ENCODE data around the gene PTGIR.

Gene PTGIR

DNA sequence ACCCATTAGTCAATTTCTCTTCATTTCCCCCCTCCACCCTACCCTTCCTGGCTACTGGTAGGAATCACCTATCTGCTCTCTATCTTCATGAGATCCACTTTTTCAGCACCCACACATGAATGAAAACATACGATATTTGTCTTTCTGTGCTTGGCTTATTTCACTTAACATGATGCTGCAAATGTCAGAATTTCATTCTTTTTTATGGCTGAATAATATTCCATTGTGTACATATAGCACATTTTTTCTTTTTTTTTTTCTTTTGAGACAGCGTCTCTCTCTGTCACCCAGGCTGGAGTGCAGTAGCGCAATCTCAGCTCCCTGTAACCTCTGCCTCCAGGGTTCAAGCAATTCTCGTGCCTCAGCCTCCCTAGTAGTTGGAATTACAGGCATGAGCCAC, 33.6 kb downstream of the PTGIR start:
- DNase-seq (ENCODE audit: insufficient read length) (no peak), FAIRE-seq (no peak)
- TF ChIP-seq TAF1 (IDR thresholded peaks at IDR 0.05; ENCODE audit: borderline replicate concordance, low read depth, low read length) (no peak), POLR2AphosphoS5 (IDR thresholded peaks at IDR 0.05; ENCODE audit: low read depth, low read length) (no peak), POLR2A (IDR thresholded peaks at IDR 0.05; ENCODE audit: low read depth, low read length) (no peak)

- FAIRE-seq (no peak), DNase-seq (ENCODE audit: insufficient read length) (no peak)
- TF ChIP-seq POLR2A (IDR thresholded peaks at IDR 0.05; ENCODE audit: low read depth, low read length) (no peak), POLR2AphosphoS5 (IDR thresholded peaks at IDR 0.05; ENCODE audit: low read depth, low read length) (no peak), TAF1 (IDR thresholded peaks at IDR 0.05; ENCODE audit: borderline replicate concordance, low read depth, low read length) (no peak)
These were observed 37.0 kb downstream of the PTGIR start for GRCh38 chr19:46587861-46588260.

GRCh38 chr19:46586294-46586693, 38.6 kb downstream of the PTGIR start:
- no peak for DNase-seq (ENCODE audit: insufficient read length)
- TF ChIP-seq POLR2A (IDR thresholded peaks at IDR 0.05; ENCODE audit: low read depth, low read length) (no peak), POLR2AphosphoS5 (IDR thresholded peaks at IDR 0.05; ENCODE audit: low read depth, low read length) (no peak), TAF1 (IDR thresholded peaks at IDR 0.05; ENCODE audit: borderline replicate concordance, low read depth, low read length) (no peak)
- no peak for FAIRE-seq

DNA sequence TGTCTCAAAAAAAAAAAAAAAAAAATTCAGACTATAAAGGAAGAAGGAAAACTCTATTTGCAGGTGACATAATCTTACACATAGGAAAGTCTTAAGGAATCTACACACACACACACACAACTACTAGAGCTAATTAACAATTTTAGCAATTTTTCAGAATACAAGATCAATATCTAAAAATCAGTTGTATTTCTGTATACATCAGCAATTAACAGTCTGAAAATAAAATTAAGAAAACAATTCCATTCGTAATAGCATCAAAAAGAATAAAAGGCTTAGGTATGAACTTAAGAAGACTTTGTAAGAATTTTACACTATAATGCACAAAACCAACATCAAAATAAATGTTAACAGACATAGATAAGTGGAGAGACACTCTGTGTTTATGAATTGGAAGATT, 39.4 kb downstream of the PTGIR start:
- TF ChIP-seq TAF1 (IDR thresholded peaks at IDR 0.05; ENCODE audit: borderline replicate concordance, low read depth, low read length) (no peak), POLR2AphosphoS5 (IDR thresholded peaks at IDR 0.05; ENCODE audit: low read depth, low read length) (no peak), POLR2A (IDR thresholded peaks at IDR 0.05; ENCODE audit: low read depth, low read length) (no peak)
- FAIRE-seq (no peak), DNase-seq (ENCODE audit: insufficient read length) (no peak)

DNA sequence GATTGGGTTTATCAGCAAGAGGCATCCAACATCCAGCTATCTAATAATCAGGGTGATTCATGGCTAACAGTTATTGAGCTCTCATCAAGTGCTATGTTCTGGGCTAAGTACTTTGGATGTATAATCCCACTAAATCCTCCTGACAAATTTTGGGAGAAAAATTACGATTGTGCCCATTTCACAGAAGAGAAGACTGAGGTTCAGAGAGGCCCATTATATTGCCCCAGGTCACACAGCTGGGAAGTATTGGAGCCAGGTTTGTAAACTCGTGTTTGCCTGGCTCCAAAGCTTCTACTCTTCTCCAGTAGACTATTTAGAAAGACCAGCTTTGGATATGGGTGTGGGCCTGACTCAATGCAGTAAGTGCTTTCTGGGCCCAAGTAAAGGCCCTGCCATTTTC, 44.6 kb downstream of the PTGIR start:
- TF ChIP-seq POLR2A (IDR thresholded peaks at IDR 0.05; ENCODE audit: low read depth, low read length) = no peak
- TF ChIP-seq TAF1 (IDR thresholded peaks at IDR 0.05; ENCODE audit: borderline replicate concordance, low read depth, low read length) = no peak
- TF ChIP-seq POLR2AphosphoS5 (IDR thresholded peaks at IDR 0.05; ENCODE audit: low read depth, low read length) = no peak
- DNase-seq (ENCODE audit: insufficient read length) (no peak), FAIRE-seq (no peak)

GRCh38 chr19:46579361-46579879, 45.5 kb downstream of the PTGIR start:
- TF ChIP-seq POLR2AphosphoS5 (IDR thresholded peaks at IDR 0.05; ENCODE audit: low read depth, low read length) (no peak), POLR2A (IDR thresholded peaks at IDR 0.05; ENCODE audit: low read depth, low read length) (no peak), TAF1 (IDR thresholded peaks at IDR 0.05; ENCODE audit: borderline replicate concordance, low read depth, low read length) (no peak)
- no peak for DNase-seq (ENCODE audit: insufficient read length)
- FAIRE-seq = no peak

DNA sequence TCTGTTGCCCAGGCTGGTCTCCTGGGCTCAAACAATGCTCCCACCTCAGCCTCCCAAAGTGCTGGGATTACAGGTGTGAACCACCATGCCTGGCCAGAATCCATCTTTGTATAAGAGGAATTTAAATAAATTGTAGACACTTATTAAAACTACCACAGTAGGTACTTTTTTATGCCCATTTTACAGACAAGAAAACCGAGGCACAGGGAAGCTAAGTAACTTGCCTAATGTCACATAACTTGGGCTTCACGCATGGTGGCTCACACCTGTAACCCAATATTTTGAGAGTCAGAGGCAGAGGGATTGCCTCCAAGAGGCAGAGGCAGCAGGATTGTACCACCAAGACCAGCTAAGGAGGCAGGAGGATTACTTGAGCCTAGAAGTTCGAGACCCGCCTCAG, 46.4 kb downstream of the PTGIR start:
- FAIRE-seq (no peak), DNase-seq (ENCODE audit: insufficient read length) (no peak)
- TF ChIP-seq POLR2AphosphoS5 (IDR thresholded peaks at IDR 0.05; ENCODE audit: low read depth, low read length) (no peak), POLR2A (IDR thresholded peaks at IDR 0.05; ENCODE audit: low read depth, low read length) (no peak), TAF1 (IDR thresholded peaks at IDR 0.05; ENCODE audit: borderline replicate concordance, low read depth, low read length) (no peak)

DNA sequence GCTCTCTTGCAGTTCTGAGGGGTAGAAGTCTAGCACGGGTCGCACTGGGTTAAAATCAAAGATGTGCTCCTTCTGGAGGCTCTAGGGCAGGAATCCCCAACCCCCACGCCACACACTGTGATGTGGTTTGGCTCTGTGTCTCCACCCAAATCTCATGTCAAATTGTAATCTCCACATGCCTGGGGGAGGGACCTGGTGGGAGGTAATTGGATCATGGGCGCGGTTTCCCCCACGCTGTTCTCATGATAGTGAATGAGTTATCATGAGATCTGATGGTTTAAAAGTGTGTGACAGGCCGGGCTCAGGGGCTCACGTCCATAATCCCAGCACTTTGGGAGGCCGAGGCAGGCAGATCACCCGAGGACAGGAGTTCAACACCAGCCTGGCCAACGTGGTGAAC, 50.4 kb downstream of the PTGIR start:
- DNase-seq (ENCODE audit: insufficient read length) (no peak), FAIRE-seq (no peak)

GRCh38 chr19:46573679-46574498, 51.0 kb downstream of the PTGIR start:
- no peak for FAIRE-seq
- DNase-seq (ENCODE audit: insufficient read length) = no peak
- TF ChIP-seq POLR2A (IDR thresholded peaks at IDR 0.05; ENCODE audit: low read depth, low read length) (no peak), TAF1 (IDR thresholded peaks at IDR 0.05; ENCODE audit: borderline replicate concordance, low read depth, low read length) (no peak), POLR2AphosphoS5 (IDR thresholded peaks at IDR 0.05; ENCODE audit: low read depth, low read length) (no peak)

More for the DNA sequence above, 50.4 kb downstream of the PTGIR start:
- TF ChIP-seq POLR2A (IDR thresholded peaks at IDR 0.05; ENCODE audit: low read depth, low read length) (no peak), TAF1 (IDR thresholded peaks at IDR 0.05; ENCODE audit: borderline replicate concordance, low read depth, low read length) (no peak), POLR2AphosphoS5 (IDR thresholded peaks at IDR 0.05; ENCODE audit: low read depth, low read length) (no peak)

- no peak for TF ChIP-seq POLR2AphosphoS5 (IDR thresholded peaks at IDR 0.05; ENCODE audit: low read depth, low read length)
- no peak for DNase-seq (ENCODE audit: insufficient read length)
These were observed 53.4 kb downstream of the PTGIR start for GRCh38 chr19:46571495-46571894.

More at GRCh38 chr19:46571495-46571894, 53.4 kb downstream of the PTGIR start:
- no peak for FAIRE-seq
